Osteocyte (in vitro differentiated cells): Measurements from ENCODE around the gene UTF1. TPM values are rescaled to one million over a fixed set of nuclear protein-coding genes. Genes with fewer than 3 reads are reported as not detected.

Experiments
- DNase-seq: peaks from one replicate; pipeline ENCODE4 v3.0.0; 2021; ENCODE audit warnings: mixed read lengths; ENCODE audit not compliant: unreplicated experiment; ENCODE audit errors: extremely low spot score
- H3K27ac Mint-ChIP-seq: one replicate; pipeline ENCODE4 v1.8.0; 2021; ENCODE audit warnings: mild to moderate bottlenecking, mixed read lengths; ENCODE audit not compliant: unreplicated experiment
- H3K27me3 Mint-ChIP-seq: one replicate; pipeline ENCODE4 v1.8.0; 2021; ENCODE audit warnings: mixed read lengths; ENCODE audit not compliant: unreplicated experiment
- H3K36me3 Mint-ChIP-seq: one replicate; pipeline ENCODE4 v1.8.0; 2021; ENCODE audit warnings: mixed read lengths; ENCODE audit not compliant: unreplicated experiment
- H3K4me1 Mint-ChIP-seq: one replicate; pipeline ENCODE4 v1.8.0; 2021; ENCODE audit warnings: mixed read lengths; ENCODE audit not compliant: unreplicated experiment
- H3K4me3 Mint-ChIP-seq: one replicate; pipeline ENCODE4 v1.8.0; 2021; ENCODE audit warnings: mild to moderate bottlenecking, moderate library complexity, mixed read lengths; ENCODE audit not compliant: unreplicated experiment
- H3K9me3 Mint-ChIP-seq: one replicate; pipeline ENCODE4 v1.8.0; 2021; ENCODE audit warnings: mixed read lengths; ENCODE audit not compliant: unreplicated experiment
- CTCF ChIP-seq: fragments of 200-600 bp; sonication (generic); IDR thresholded peaks from 2 replicates; pipeline ENCODE4 v1.5.0; 2021; ENCODE audit warnings: antibody characterized with exemption, mild to moderate bottlenecking, moderate library complexity
- total RNA-seq: library from RNA; stranded (reverse); gene quantifications from 2 replicates; pipeline ENCODE4 v1.2.1, GENCODE V29; 2021

The UTF1 gene
- total RNA-seq, 1 donor from 2014 or later = not detected

- Mint-ChIP-seq H3K27ac (no peak within 1 kb of the TSS), H3K4me1 (peaks cover 7% of the 10 kb centered on the region), H3K9me3 (no peaks in the 10 kb centered on the region), H3K4me3 (no peak within 1 kb of the TSS), H3K36me3 (no peaks in the 10 kb centered on the region), H3K27me3 (peaks cover 57% of the 10 kb centered on the region)
- no peak for DNase-seq
- TF ChIP-seq CTCF = no peak
Measured at GRCh38 chr10:133237588-133238465, 7.8 kb downstream of the UTF1 start, which contains the start of gene VENTX. Gene VENTX, plus strand, starts transcription at chr10:133237855. Its CDS starts 60 bp downstream, at chr10:133237915.

GRCh38 chr10:133238466-133238804, 8.4 kb downstream of the UTF1 start:
- Mint-ChIP-seq H3K9me3 (no peaks in the 10 kb centered on the region), H3K27me3 (peaks cover 51% of the 10 kb centered on the region), H3K4me1 (peaks cover 7% of the 10 kb centered on the region), H3K36me3 (no peaks in the 10 kb centered on the region), H3K4me3 (no peak overlapping the region), H3K27ac (no peak overlapping the region)
- no peak for TF ChIP-seq CTCF
- no peak for DNase-seq

GRCh38 chr10:133239990-133240389, 10.0 kb downstream of the UTF1 start:
- TF ChIP-seq CTCF = no peak

GRCh38 chr10:133241501-133242205, 11.6 kb downstream of the UTF1 start:
- H3K27me3 Mint-ChIP-seq = peaks cover 38% of the 10 kb centered on the region

More at GRCh38 chr10:133239990-133240389, 10.0 kb downstream of the UTF1 start:
- Mint-ChIP-seq H3K27ac (no peak overlapping the region), H3K36me3 (no peaks in the 10 kb centered on the region), H3K9me3 (no peaks in the 10 kb centered on the region), H3K27me3 (peaks cover 41% of the 10 kb centered on the region), H3K4me1 (peaks cover 5% of the 10 kb centered on the region), H3K4me3 (no peak overlapping the region)
- no peak for DNase-seq

More at GRCh38 chr10:133241501-133242205, 11.6 kb downstream of the UTF1 start:
- no peaks in the 10 kb centered on the region for H3K4me1 Mint-ChIP-seq
- no peaks in the 10 kb centered on the region for H3K36me3 Mint-ChIP-seq
- H3K9me3 Mint-ChIP-seq = no peaks in the 10 kb centered on the region
- H3K27ac Mint-ChIP-seq = no peak overlapping the region
- no peak overlapping the region for H3K4me3 Mint-ChIP-seq
- no peak for DNase-seq
- no peak for TF ChIP-seq CTCF
